Measurements from ENCODE around the gene RPS21.

The RPS21 gene

GRCh38 chr20:62374331-62375152 is 12.4 kb upstream of the RPS21 start:
- H3K4me3 ChIP-seq (ENCODE audit: low read depth, low read length): no peak overlapping the region
- H3K4me1 ChIP-seq: peaks cover 17% of the 10 kb centered on the region
- H3K9me3 ChIP-seq (ENCODE audit: control insufficient read depth, low read length): no peaks in the 10 kb centered on the region
- TF ChIP-seq CTCF (IDR thresholded peaks at IDR 0.05): no peak
- H3K27ac ChIP-seq: no peak overlapping the region
- H3K36me3 ChIP-seq (ENCODE audit: control insufficient read depth, insufficient read depth, low read length): no peaks in the 10 kb centered on the region
- H2AFZ ChIP-seq: peak overlapping the region; percentile 39
- H3K27me3 ChIP-seq (ENCODE audit: control insufficient read depth, insufficient read depth, low read length): no peaks in the 10 kb centered on the region
- no peak overlapping the region for H3K9ac ChIP-seq
- H3K4me2 ChIP-seq (ENCODE audit: low read length): no peak overlapping the region
- H3K79me2 ChIP-seq: no peaks in the 10 kb centered on the region

DNA sequence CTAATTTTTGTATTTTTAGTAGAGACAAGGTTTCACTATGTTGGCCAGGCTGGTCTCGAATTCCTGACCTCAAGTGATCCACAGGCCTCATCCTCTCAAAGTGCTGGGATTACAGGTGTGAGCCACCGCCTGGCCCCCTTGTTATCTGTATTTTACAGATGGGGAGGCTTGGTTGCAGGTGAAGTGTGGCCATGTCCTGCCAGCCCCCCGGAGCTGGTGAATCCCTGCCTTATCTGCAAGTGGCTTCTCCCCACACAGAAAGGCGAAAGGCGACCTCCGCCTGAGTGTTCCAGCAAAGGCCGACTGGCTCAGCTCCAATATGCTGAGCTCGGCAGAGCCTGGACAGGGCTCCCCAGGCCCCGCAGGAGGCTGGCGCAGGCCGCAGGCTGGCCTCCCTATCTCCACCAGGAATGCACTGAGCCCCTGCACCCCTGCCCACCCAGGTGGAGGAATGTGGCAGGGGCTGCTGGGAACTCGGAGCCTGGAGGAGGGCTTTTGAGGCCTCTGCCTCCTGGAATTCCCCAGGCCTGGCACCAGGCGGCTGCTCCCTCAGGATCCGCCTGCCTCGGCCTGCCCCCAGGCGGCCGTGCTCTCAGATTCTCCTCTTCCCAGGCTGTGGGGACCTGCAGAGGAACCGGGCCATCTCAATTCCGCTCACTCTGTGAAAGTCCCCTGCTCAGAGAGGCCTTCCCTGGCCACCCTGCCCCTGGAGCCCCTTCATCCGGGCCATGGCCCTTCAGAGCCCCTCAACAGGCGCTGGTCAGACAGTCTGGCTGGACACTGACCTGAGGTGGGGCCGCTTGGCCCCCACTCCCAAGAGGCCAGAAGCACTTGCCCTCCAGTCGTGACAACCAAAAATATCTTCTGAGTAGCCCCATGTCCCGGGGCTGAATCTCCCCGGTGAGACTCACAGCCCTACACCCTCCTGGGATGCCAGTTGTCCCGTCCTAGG is 10.5 kb upstream of the RPS21 start:
- Histone ChIP-seq H3K9ac (no peak overlapping the region), H3K36me3 (ENCODE audit: control insufficient read depth, insufficient read depth, low read length) (no peaks in the 10 kb centered on the region), H3K4me1 (peaks cover 15% of the 10 kb centered on the region), H2AFZ (no peak overlapping the region), H3K4me2 (ENCODE audit: low read length) (no peak overlapping the region), H3K4me3 (ENCODE audit: low read depth, low read length) (no peak overlapping the region), H3K27me3 (ENCODE audit: control insufficient read depth, insufficient read depth, low read length) (no peaks in the 10 kb centered on the region), H3K79me2 (no peaks in the 10 kb centered on the region), H3K27ac (no peak overlapping the region), H3K9me3 (ENCODE audit: control insufficient read depth, low read length) (no peaks in the 10 kb centered on the region)
- TF ChIP-seq CTCF (IDR thresholded peaks at IDR 0.05): no peak

- Histone ChIP-seq H2AFZ (no peak overlapping the region), H3K27ac (no peak overlapping the region), H3K4me2 (ENCODE audit: low read length) (no peak overlapping the region), H3K4me1 (peaks cover 15% of the 10 kb centered on the region), H3K9ac (no peak overlapping the region), H3K36me3 (ENCODE audit: control insufficient read depth, insufficient read depth, low read length) (no peaks in the 10 kb centered on the region), H3K79me2 (no peaks in the 10 kb centered on the region), H3K27me3 (ENCODE audit: control insufficient read depth, insufficient read depth, low read length) (no peaks in the 10 kb centered on the region), H3K4me3 (ENCODE audit: low read depth, low read length) (no peak overlapping the region), H3K9me3 (ENCODE audit: control insufficient read depth, low read length) (no peaks in the 10 kb centered on the region)
- no peak for TF ChIP-seq CTCF (IDR thresholded peaks at IDR 0.05)
Measured at GRCh38 chr20:62377064-62377461, 9.8 kb upstream of the RPS21 start.

GRCh38 chr20:62377615-62378178 is 9.2 kb upstream of the RPS21 start:
- H3K4me1 ChIP-seq: peaks cover 15% of the 10 kb centered on the region
- H3K27ac ChIP-seq: no peak overlapping the region
- H3K9me3 ChIP-seq (ENCODE audit: control insufficient read depth, low read length): no peaks in the 10 kb centered on the region
- no peak overlapping the region for H3K4me3 ChIP-seq (ENCODE audit: low read depth, low read length)
- H3K27me3 ChIP-seq (ENCODE audit: control insufficient read depth, insufficient read depth, low read length): no peaks in the 10 kb centered on the region
- H3K4me2 ChIP-seq (ENCODE audit: low read length): no peak overlapping the region
- H3K9ac ChIP-seq: no peak overlapping the region
- H2AFZ ChIP-seq: no peak overlapping the region
- no peak for TF ChIP-seq CTCF (IDR thresholded peaks at IDR 0.05)
- H3K79me2 ChIP-seq: no peaks in the 10 kb centered on the region
- H3K36me3 ChIP-seq (ENCODE audit: control insufficient read depth, insufficient read depth, low read length): no peaks in the 10 kb centered on the region

Measured in parathyroid adenoma (tissue), 2 donors.